ENCODE data around the gene RAPGEF1.
"Not testable (repeated sequence)": the region's sequence is repeated elsewhere in the genome, so short reads cannot be mapped to it uniquely, and the experiment has no call there.

RAPGEF1 gene

GRCh38 chr9:131555841-131556673 is 183.8 kb downstream of the RAPGEF1 start:
- DNase-seq (ENCODE audit: low read depth): no peak

GRCh38 chr9:131554843-131555351 is 185.0 kb downstream of the RAPGEF1 start:
- no peak for DNase-seq (ENCODE audit: low read depth)

GRCh38 chr9:131554087-131554842 is 185.6 kb downstream of the RAPGEF1 start:
- DNase-seq (ENCODE audit: low read depth): no peak

- DNase-seq (ENCODE audit: low read depth): no peak
Observed at GRCh38 chr9:131552030-131552429, 187.8 kb downstream of the RAPGEF1 start.

GRCh38 chr9:131550465-131550864 is 189.4 kb downstream of the RAPGEF1 start:
- not testable (repeated sequence) for DNase-seq (ENCODE audit: low read depth)

- DNase-seq (ENCODE audit: low read depth): not testable (repeated sequence)
Observed at GRCh38 chr9:131549186-131549585, 190.7 kb downstream of the RAPGEF1 start.

- DNase-seq (ENCODE audit: low read depth): no peak
Observed at GRCh38 chr9:131546336-131547084, 193.4 kb downstream of the RAPGEF1 start.

GRCh38 chr9:131545786-131546335 is 194.0 kb downstream of the RAPGEF1 start:
- no peak for DNase-seq (ENCODE audit: low read depth)

- no peak for DNase-seq (ENCODE audit: low read depth)
Observed at GRCh38 chr9:131545003-131545785, 194.7 kb downstream of the RAPGEF1 start, which contains the start of gene PRRT1B. PRRT1B (plus strand) TSS chr9:131545523; CDS start chr9:131545616, 93 bp downstream.

- no peak for DNase-seq (ENCODE audit: low read depth)
Observed at GRCh38 chr9:131543141-131543540, 196.7 kb downstream of the RAPGEF1 start.

GRCh38 chr9:131539223-131539923 is 200.5 kb downstream of the RAPGEF1 start:
- no peak for DNase-seq (ENCODE audit: low read depth)

- DNase-seq (ENCODE audit: low read depth): no peak
Observed at GRCh38 chr9:131537946-131538345, 201.9 kb downstream of the RAPGEF1 start.

GRCh38 chr9:131534721-131535237 is 205.1 kb downstream of the RAPGEF1 start:
- DNase-seq (ENCODE audit: low read depth): no peak

- peak; percentile 70 for DNase-seq (ENCODE audit: low read depth)
Observed at GRCh38 chr9:131530920-131531832, 208.7 kb downstream of the RAPGEF1 start, which contains the start of gene UCK1. UCK1 (minus strand) TSS chr9:131531263; CDS start chr9:131531174, 89 bp downstream.

- DNase-seq (ENCODE audit: low read depth): peak; percentile 15
Observed at GRCh38 chr9:131530546-131530919, 209.3 kb downstream of the RAPGEF1 start.

GRCh38 chr9:131529597-131530545 is 210.0 kb downstream of the RAPGEF1 start:
- DNase-seq (ENCODE audit: low read depth): no peak

GRCh38 chr9:131528886-131529505 is 210.9 kb downstream of the RAPGEF1 start:
- no peak for DNase-seq (ENCODE audit: low read depth)
